GM19372 (cell line): ENCODE results near the gene TMEM184A.

Source experiments
- ATAC-seq: cut with Tn5 transposase; IDR thresholded peaks from one replicate; pipeline ENCODE4 v1.9.1; 2021; ENCODE audit warnings: mild to moderate bottlenecking, low read depth, moderate library complexity; ENCODE audit not compliant: unreplicated experiment

The TMEM184A gene

DNA sequence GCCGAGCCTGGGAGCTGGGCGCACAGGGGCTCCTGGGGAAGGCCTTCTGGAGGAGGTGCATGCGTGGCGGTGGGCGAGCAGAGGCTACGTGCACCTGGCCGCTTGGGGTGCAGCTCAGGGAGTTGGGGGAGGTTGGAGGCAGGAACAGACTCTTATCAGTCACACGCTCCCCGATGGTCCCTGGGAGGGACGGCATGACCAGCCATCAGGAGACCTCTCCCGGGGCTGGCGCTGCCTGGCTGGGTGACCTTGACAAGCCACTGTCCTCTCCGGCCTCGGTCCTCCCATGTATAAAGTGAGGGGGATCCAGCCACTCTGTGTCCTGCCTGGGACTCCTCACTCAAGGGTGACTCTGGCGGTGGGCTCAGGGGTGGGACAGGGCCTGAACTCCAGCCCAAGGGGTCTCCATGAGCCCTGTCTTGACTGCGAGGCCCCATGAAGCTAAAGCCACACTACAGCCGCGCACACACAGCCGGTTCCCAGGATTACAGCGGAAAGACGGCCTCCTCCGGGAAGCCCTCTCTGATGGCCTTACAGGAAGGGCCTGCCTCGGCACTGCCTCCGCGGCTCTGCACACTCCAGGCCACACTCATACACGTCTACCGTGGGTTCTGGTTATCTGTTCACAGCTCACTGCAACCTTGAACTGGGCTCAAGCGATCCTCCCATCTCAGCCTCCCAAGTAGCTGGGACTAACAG, 2.3 kb downstream of the TMEM184A start:
- no peak for ATAC-seq

DNA sequence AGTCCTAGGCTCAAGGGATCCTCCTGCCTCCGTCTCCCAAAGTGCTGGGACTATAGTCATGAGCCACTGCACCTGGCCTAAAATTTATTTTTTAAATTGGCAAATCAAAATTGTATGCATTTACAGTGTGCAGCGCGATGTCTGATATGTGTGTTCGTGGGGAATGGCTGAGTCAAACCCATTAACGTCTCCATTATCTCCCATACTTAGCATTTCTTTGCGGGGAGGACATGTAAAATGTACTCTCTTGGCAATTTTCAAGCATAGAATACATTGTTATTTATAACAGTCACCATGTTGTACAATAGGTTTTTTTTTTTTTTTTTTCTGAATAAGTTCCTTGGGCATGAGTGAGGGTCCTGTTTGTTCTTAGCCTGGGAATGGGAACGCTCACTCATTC, 3.8 kb downstream of the TMEM184A start:
- ATAC-seq, result no peak

DNA sequence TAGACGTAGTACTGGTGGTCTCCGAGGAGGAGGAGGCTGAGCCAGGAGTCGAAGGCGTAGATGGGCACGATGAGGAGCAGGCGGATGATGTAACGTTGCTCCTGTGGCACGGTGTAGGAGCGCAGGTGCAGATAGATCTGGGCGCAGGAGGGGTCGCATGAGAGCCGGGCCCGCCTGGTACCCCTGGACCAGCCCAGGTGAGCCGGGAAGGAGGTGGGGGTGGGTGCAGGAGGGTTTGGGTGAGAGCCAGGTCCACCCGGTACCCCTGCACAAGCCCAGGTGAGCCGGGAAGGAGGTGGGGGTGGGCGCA, 5.2 kb downstream of the TMEM184A start:
- ATAC-seq, result no peak

DNA sequence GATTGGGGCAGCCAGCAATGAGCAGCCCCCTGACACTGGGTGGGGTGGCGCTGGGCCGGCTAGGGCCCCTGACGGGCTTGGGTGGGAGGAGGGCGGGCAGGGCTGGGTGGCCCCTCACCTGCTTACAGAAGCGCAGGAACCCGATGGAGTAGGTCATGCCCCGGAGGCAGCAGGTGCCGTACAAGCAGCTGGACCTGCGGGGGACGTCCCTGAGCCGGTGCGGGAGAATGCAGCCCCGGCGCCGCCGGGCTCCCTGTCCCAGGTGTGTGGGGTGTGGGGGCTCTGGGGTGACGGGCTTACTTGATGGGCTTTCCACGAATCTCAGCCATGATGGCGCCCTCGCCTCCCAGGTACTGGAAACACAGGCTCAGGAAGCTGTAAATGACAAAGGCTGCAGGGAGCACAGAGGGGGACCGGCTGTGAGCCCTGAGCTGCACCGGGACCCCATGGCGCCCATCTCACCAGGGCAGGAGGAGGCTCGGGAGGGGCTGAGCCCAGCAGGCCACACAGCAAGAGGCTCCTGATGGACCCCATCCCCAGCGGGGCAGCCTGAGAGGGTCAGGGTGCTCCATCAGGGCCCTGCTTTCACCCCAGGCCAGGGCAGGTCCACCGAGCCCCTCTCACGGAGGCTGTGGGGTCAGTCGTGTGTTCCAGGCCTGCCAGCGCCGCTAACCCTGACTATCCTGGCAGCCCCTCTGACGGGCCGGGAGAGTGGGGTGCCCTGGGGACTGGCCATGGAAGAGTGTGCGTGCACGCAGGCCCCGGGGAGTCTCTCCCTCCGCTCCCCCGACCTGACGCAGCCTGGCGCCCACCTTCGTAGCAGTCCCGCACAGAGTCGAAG, 5.8 kb downstream of the TMEM184A start:
- ATAC-seq, result no peak

DNA sequence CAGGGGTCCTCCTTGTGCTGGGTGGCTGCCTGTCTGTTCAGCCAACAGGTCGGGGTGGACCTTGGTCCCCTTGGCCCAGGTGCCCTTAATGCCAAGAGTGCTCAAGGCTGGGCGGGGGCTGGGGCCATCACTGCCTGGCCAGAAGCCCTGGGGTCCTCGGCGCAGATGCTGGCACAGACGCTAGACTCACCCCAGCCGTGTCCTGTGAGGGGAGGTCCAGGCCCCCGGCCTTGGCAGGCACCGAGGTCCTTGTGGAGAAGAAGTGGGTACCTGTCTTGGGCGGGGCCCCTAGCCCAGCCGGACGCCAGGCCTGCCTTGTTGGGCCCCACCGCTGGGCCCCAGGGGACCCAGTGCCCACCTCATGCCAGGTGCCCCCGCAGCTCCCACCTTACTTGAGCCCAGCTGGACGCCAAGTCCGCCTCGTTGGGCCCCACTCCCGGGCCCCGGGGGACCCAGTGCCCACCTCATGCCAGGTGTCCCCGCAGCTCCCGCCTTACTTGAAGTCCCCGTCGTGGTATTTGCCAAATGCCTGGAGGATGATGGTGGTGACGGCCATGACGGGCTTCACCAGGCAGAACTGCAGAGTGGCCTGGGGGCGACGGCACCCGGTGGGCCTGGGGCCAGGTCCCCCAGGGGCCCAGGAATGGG, 6.5 kb downstream of the TMEM184A start:
- no peak for ATAC-seq

DNA sequence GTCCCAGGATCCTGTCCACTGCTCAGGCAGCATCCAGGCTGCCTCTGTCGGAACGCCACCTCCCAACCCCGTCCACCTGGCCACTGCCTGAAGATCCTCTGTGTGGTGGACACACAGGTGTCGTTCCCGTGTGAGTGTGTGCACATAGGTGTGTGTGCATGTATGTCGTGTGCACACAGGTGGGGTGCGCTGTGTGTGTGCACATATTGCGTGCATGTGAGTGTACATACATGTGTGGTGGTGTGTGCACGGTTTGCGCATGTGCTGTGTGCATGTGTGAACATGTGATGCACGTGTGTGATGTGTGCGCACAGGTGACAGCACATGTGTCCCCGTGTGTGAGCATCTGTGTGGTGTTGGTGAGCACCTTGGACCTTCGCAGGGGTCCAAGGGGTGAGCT, 7.1 kb downstream of the TMEM184A start:
- no peak for ATAC-seq

DNA sequence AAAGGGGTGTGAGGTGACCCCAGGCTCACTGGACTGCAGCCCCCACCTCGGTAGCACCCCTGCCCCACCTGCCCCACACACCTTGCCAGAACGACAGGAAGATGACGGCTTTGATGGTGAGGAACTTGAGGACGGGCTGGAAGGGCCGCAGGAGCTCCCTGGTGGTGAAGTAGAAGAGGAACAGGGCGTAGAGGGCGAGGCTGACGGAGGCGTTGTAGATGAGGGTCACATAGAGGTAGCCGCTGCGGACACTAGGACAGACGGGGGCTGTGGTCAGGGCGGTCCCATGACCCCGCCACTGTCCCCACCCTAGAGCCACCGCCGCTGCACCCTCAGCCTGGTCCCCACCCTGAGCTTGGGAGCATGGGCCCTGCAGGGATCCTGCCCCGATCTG, 7.6 kb downstream of the TMEM184A start:
- no peak for ATAC-seq

DNA sequence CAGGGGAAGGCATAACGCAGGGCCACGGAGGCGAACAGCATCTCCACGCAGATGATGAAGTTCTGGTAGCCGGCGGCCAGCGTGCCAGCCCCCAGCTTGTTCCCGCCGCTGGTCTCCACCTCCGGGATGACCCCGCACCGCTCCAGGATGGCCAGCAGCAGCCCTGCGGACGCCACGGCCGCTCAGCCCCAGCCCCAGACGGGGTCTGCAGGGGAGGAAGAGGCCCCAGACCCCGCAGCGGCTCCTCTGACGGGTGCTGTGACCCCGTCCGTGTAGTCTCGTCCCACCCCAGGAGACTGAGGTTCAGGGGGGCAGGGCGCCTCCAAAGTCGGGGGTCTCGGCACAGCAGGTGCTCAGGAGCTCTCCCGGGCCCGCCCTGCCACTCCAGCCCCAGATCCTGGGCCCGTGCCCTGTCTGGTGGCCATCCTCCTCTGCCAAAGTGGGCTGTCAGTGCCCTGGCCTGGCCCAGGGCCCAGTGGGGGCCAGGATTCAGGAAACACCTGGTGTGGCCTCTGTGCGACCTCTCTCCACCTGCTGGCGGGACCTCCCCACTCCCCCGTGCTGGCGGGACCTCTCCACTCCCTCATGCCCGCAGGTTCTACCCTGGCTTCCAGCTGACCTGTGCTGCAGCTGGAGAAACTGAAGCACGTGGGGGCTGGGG, 8.1 kb downstream of the TMEM184A start:
- ATAC-seq, result no peak

DNA sequence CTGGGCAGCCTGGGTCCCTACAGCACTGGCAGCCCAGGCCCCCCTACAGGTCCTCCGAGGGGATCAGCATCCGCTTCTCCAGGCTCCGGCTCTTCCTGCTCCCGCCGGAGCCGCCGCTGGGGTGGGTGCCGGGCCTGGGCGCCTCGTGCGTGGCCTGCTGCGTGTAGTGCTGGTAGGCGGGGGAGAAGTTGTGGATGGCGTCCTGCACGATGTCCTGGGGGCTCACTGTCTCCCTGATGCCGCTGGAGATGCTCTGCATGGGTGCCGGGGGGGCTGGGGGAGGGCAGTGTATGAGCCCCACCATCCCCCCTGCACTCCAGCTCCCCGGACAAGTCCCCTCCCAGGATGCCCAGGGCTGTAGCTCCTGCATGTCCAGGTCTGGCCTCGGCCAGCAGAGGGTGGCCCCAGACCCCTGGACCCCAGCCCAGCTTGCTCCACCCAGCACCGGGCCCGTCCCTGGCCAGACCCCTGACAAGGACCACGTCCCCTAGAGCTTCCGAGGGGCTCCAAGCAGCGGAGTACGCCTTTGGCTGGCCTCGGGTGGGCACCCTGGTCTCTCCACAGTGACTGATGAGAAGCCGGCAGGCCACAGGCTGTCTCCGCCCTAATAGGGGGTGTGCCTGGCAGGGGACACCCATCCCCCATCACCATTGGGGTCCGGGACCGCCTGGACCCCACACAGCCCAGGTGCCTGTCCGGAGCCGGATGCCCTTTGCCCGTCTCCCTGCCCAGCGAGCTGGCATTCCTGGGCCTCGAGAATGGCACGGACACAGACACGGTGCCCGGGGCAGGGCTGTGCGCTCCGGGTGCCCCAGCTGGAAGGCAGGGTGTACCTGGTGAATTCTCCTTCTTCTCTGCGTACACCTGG, 8.9 kb downstream of the TMEM184A start:
- ATAC-seq, result no peak

DNA sequence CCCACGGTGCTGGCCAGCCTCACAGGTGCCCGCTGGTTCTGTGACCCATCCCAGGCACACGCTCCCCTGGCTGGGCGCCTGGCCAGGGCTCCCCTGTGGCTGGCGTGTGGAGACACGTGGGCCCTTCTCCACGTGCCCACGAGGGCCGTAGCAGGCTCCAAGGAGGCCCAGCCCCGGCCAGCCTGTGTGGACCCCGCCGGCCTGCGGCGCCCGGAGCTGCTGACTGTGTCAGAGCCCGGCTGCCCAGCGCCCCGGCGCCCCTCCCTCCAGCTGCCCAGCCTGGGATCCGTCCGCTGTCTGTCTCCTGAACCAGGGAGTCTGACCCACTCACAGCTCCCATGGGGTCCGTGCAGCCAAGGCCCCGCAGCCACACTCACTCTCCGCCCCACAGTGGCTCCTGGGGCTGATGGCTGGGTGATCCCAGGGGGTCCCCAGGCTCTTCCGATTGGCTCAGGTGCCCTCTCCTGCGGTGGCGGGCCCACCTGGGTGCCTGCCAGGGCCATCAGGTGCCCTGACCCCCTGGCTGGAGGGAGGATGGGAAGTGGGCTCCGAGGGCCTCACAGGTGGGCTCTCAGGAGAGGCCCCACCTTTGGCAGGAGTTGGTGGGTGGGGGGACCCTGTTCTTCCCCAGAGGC, 9.6 kb downstream of the TMEM184A start:
- ATAC-seq, result no peak

DNA sequence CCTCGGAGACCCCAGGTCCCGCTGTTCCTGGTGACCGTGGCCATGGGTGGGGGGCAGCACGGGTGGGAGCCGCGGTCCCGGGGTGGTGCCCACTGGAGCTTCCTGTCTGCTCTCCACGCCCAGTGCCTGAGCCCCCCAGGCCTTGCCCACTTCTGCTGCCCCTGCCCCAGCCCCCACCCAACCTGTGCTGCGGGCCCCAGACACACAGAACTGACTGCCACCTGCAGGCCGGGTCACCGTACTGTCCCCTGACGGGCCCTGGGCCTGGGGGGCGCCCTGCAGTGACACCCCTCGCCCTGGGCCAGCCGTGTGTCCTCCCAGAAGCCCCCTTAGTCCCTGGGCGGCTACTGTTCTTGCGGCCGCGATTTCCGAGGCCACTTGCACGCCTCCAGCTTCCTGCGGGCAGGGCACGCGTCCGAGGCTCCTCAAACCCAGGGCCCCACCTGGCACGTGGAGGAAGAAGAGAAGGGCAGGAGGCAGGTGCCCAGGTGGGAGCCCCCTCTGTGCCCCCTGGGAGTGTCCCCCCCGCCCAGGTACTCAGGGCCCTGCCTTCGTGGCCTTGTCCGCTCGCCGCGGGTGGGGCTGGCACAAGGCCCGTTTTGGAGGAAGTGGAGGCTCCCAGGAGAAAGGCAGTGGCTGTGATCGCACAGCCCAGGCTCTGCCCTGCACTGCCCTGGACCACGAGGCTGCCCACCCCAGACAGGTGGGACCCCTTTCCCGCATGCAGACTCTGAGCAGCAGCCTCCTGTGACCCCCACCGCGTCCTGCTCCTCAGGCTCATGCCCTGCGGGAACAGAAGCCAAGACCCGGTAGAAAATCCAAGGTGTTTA, 10.4 kb downstream of the TMEM184A start:
- no peak for ATAC-seq

DNA sequence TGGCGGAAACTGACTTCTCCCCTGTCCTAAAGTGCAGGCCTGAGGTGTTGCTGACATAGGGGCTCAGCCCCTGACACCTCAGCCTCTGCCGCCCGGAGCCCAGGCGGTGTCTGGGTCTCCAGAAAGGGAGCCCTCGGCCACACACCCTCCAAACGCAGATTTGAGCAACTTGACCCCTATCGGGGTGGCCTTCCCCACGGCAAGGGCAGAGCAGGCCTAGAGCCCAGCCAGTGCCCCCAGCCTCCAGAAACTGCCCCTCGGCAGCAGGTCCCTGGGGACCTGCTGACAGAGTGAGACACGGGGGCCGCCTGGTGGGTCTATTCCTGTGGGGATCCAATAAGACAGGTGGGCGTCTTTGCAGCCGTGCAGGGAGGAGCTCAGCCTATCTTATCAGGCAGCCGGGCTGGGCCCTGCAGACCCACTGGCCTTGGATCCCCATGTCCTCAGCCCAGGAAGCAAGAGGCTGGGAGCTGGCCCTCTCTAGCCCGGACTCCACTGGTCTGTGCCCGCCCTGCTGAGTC, 11.0 kb downstream of the TMEM184A start:
- ATAC-seq, result no peak

DNA sequence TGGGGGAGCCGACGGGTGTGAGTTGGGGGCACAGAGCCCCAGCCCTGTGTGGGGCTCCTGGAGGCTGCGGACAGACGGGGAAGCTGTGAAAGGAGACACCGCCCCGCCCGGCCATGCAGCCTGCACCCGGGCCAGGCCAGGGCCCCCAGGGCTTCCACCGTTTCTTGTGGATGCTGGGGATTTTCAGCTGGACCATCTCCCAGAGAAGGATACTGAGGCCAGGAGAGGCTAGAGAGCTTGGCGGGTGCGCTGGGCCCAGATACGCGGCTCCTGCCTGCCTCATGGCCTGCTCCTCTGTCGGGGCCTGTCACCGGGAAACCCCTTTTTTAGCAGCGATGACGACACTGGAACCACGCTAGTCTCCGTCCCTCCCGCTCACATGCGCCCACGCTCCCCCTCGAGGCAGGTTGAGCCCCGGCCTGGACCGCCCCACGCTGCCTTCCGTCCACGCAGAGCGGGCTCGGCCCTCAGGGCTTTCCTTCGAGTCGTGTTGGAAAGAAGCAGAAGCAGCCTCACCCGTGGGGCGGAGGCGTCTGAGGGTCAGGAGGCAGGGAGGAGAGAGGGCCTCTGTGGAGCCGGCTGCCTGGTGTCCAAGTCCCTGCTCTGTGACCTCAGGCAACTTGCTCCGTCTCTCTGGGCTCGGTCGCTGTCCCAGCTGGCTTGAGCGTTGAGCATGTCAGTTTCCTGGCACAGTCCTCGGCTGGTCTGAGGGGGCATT, 11.7 kb downstream of the TMEM184A start:
- no peak for ATAC-seq

DNA sequence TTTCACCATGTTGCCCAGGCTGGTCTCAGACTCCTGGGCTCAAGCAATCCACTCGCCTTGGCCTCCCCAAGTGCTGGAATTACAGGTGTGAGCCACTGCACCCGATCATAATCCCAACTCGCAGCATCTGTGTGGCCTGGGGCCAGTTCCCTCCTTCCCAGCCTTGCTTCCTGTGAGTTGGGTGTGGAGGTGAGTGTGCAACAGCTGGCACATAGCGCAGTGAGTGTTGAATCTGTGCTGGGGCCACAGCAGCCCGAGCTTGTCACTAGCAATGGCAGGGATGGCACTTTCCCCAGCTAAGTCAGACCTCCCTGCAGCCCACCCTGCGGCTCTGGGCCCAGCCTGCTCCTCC, 12.2 kb downstream of the TMEM184A start:
- ATAC-seq, result no peak

DNA sequence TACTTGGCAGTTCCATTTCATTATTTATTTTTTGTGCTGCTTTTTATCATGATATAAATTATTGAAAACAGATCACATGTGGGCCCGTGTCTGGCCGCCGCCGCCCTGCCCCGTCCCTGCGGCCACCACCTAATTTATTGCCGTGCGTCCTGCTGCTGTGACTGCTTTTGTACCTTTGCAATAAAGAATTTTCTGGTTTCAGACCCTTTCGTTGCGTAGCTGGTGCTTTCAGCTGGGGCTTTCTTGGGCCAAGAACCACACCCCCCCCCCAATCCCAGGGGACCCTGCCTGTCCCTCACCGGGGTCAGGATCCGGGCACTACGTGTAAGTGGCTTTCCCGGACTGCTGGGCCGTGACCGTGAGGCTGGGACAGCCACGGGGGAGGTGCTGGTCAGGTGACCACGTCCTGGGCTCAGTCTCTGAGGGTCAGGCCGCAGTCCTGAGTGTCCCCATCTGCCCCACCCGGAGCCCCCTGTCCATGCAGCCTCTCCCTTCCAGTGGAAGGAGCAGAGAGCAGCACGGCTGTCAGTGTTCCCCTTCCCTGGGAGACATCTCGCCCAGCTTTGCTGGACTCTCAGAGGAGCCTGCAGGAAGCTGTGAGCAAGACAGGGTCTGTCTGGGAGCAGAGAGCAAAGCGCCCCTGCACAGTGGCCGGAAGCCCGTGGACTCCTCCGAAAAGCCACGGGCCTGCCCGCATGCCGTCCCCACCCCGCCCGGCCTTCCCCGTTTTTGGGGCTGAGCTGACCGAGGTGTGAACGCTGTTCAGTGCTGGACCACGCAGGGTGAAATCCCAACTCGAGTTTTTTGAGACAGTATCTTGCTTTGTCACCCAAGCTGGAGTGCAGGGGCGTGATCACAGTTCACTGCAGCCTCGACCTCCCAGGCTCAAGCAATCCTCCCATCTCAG, 12.9 kb downstream of the TMEM184A start:
- no peak for ATAC-seq

DNA sequence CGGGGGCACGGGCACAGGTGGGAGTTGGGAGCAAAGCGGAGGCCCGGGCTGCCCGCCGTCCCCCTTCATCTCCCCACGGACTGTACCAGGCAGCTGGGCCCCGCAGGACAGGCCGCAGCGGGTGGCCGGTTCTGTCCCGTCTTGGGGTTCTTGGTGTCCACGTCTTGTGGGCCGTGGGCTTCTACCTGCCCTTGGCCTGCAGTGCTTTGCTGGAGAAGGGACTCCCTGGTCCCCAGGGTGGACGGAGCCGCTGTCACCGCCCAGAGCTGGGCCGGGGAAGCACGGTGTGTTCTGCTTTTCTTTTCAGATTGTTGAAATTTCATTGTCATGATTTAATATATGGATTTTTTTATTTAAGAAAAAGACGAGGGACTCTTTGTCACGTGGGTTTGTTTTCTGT, 13.7 kb downstream of the TMEM184A start:
- ATAC-seq, result no peak
